ENCODE measurements around the gene IPO8.

Gene IPO8

DNA sequence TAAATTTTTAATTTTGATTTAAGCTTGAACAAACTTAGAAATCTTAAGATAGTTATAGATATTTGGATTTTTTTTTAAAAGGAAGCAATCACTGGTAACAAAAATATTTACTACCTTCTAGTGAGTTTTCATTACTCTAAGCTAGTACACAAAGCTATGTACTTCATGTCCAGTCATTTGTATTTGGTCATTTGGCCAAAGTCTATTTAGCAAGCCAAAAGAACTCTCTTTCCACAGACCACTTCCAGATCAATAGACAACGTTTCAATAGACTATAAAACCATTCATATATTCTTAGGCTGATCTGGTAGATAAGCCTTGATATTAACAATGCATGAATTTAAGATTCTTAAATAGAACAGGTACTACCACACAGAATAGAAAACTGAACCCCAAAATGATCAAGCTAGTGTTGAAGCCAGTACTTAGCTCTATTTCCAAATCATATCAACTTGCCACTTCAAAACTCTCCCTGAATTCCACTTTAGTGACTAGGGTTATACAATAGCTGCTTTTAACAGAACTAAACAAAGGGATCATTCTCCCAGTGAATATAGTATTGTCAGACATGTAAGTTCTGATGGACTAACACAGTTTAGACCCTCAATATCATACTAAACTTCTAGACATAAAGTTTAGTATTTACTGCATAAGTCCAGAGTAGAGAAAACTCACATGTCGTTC lies 37.4 kb upstream of the IPO8 start:
- no peak for TF ChIP-seq TAF1 (IDR thresholded peaks at IDR 0.05; ENCODE audit: low read depth)
- no peak for TF ChIP-seq TEAD4 (IDR thresholded peaks at IDR 0.05)
- no peak for TF ChIP-seq EGR1 (IDR thresholded peaks at IDR 0.05)
- no peak for TF ChIP-seq TCF12 (IDR thresholded peaks at IDR 0.05; ENCODE audit: low read depth)
- TF ChIP-seq ZBTB7A (IDR thresholded peaks at IDR 0.05; ENCODE audit: low read depth) = no peak
- TF ChIP-seq NFIC (IDR thresholded peaks at IDR 0.05) = no peak
- TF ChIP-seq FOXM1 (IDR thresholded peaks at IDR 0.05; ENCODE audit: borderline replicate concordance, low read depth) = no peak
- no peak for TF ChIP-seq EP300 (IDR thresholded peaks at IDR 0.05; ENCODE audit: borderline replicate concordance)
- no peak for TF ChIP-seq RAD21 (IDR thresholded peaks at IDR 0.05; ENCODE audit: low read depth)
- TF ChIP-seq, protein P1, sequence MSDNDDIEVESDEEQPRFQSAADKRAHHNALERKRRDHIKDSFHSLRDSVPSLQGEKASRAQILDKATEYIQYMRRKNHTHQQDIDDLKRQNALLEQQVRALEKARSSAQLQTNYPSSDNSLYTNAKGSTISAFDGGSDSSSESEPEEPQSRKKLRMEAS (IDR thresholded peaks at IDR 0.05) = no peak

DNA sequence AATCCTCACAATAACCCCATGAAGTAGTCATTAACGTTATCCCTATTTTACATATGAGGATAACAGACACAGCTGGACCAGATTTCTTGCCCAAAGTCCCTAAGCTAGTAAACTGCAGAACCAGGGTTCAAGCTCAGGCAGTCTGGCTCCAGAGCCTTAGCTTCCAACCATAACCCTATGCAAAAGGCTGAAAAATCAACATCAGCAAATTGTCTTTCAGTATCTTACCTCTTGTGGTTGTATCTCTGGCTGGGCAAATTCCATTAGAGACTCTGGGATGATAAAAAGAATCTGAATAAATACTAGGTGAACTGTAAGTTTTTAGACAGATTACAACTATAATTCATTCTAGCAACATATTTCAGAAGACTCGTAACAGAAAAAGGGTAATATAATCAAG lies 34.3 kb upstream of the IPO8 start:
- TF ChIP-seq EP300 (IDR thresholded peaks at IDR 0.05; ENCODE audit: borderline replicate concordance) (no peak), REST (IDR thresholded peaks at IDR 0.05; ENCODE audit: low read depth) (no peak), ZBTB7A (IDR thresholded peaks at IDR 0.05; ENCODE audit: low read depth) (no peak), USF1 (IDR thresholded peaks at IDR 0.05) (no peak), YY1 (IDR thresholded peaks at IDR 0.05; ENCODE audit: low read depth) (no peak), CREB1 (IDR thresholded peaks at IDR 0.05; ENCODE audit: low read depth) (no peak), TAF1 (IDR thresholded peaks at IDR 0.05; ENCODE audit: low read depth) (no peak), EGR1 (IDR thresholded peaks at IDR 0.05) (no peak), TEAD4 (IDR thresholded peaks at IDR 0.05) (no peak)

DNA sequence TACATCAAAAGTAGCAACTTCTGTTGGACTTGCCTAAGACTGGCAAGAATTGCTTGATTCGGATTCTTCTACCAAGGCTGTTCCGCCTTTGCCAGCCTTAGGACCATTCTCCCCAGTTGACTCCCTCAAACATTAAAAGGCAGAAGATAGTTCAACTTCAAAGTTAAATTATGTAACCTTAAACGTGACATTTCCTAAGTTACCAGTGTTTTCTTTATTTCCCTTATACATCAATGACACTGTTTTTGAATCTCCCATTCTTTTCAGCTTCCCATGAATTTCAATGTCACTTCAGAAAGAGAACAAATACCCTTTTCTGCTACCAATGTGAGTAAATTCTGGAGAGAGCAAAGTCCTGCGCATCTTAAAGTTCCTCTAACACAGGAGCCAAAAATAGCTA lies 33.9 kb upstream of the IPO8 start:
- no peak for TF ChIP-seq YY1 (IDR thresholded peaks at IDR 0.05; ENCODE audit: low read depth)
- TF ChIP-seq TCF12 (IDR thresholded peaks at IDR 0.05; ENCODE audit: low read depth) = no peak
- TF ChIP-seq RAD21 (IDR thresholded peaks at IDR 0.05; ENCODE audit: low read depth) = no peak
- no peak for TF ChIP-seq ZBTB7A (IDR thresholded peaks at IDR 0.05; ENCODE audit: low read depth)
- no peak for TF ChIP-seq EP300 (IDR thresholded peaks at IDR 0.05; ENCODE audit: borderline replicate concordance)
- TF ChIP-seq FOXM1 (IDR thresholded peaks at IDR 0.05; ENCODE audit: borderline replicate concordance, low read depth) = no peak
- no peak for TF ChIP-seq REST (IDR thresholded peaks at IDR 0.05; ENCODE audit: low read depth)
- no peak for TF ChIP-seq TAF1 (IDR thresholded peaks at IDR 0.05; ENCODE audit: low read depth)
- TF ChIP-seq EGR1 (IDR thresholded peaks at IDR 0.05) = no peak
- no peak for TF ChIP-seq CEBPB (IDR thresholded peaks at IDR 0.05)

- TF ChIP-seq ZBTB7A (IDR thresholded peaks at IDR 0.05; ENCODE audit: low read depth) = no peak
These were observed 31.0 kb upstream of the IPO8 start for GRCh38 chr12:30726647-30727046.

- no peak for TF ChIP-seq NFIC (IDR thresholded peaks at IDR 0.05)
- TF ChIP-seq FOXM1 (IDR thresholded peaks at IDR 0.05; ENCODE audit: borderline replicate concordance, low read depth) = no peak
- no peak for TF ChIP-seq EP300 (IDR thresholded peaks at IDR 0.05; ENCODE audit: borderline replicate concordance)
- TF ChIP-seq TCF12 (IDR thresholded peaks at IDR 0.05; ENCODE audit: low read depth) = no peak
- TF ChIP-seq RAD21 (IDR thresholded peaks at IDR 0.05; ENCODE audit: low read depth) = no peak
- no peak for TF ChIP-seq YY1 (IDR thresholded peaks at IDR 0.05; ENCODE audit: low read depth)
- TF ChIP-seq EGR1 (IDR thresholded peaks at IDR 0.05) = no peak
- TF ChIP-seq ZBTB7A (IDR thresholded peaks at IDR 0.05; ENCODE audit: low read depth) = no peak
- TF ChIP-seq CEBPB (IDR thresholded peaks at IDR 0.05) = no peak
- no peak for TF ChIP-seq REST (IDR thresholded peaks at IDR 0.05; ENCODE audit: low read depth)
- TF ChIP-seq TEAD4 (IDR thresholded peaks at IDR 0.05) = no peak
- TF ChIP-seq CREB1 (IDR thresholded peaks at IDR 0.05; ENCODE audit: low read depth) = no peak
- no peak for TF ChIP-seq USF1 (IDR thresholded peaks at IDR 0.05)
- TF ChIP-seq, protein P1 (IDR thresholded peaks at IDR 0.05) = no peak
- TF ChIP-seq TAF1 (IDR thresholded peaks at IDR 0.05; ENCODE audit: low read depth) = no peak
These were observed 30.1 kb upstream of the IPO8 start for GRCh38 chr12:30725739-30726138.
